HepG2 (cell line): ENCODE data around the gene ASL. TPM values are rescaled to one million over a fixed set of nuclear protein-coding genes. Genes with fewer than 3 reads are reported as not detected.

Source experiments
- ATAC-seq: fragments of 200-7000 bp; cut with Tn5 transposase; 3 replicates; pipeline ENCODE4 v1.9.1; 2020; ENCODE audit warnings: mild to moderate bottlenecking, moderate library complexity
- BruUV-seq: library from RNA; stranded (reverse); fragments of 400-500 nt; replicated peaks from 2 replicates; lab custom pipeline; 2021; lab: Mats Ljungman, UMichigan
- CTCF ChIA-PET: fragments of 300-600 bp; formaldehyde crosslinking; extraction: SDS; loops from one replicate; lab custom pipeline; 2021; ENCODE audit warnings: low total read pairs, inconsistent platforms, low intra/inter-chr PET ratio; lab: Yijun Ruan, JAX
- POLR2A ChIA-PET: fragments of 350-600 bp; sonication (Branson Sonifier 250); formaldehyde crosslinking; loops from one replicate; lab custom pipeline; 2020; ENCODE audit warnings: antibody characterized with exemption, inconsistent platforms; lab: Yijun Ruan, JAX
- DNase-seq: peaks from one replicate; pipeline ENCODE4 v3.0.0-alpha.2; 2015; ENCODE audit warnings: low spot score
- FAIRE-seq: peaks from 3 replicates; lab custom pipeline; 2011; peaks lifted over from hg19 to GRCh38; lab: Jason Lieb, UNC
- H2AFZ ChIP-seq: one replicate; pipeline ENCODE4 v1.6.1; 2011; ENCODE audit warnings: low read length, inconsistent platforms
- H3K27ac ChIP-seq: fragments of 300-600 bp; 3 replicates; pipeline ENCODE4 v1.8.0; 2011; ENCODE audit warnings: mixed run types, mild to moderate bottlenecking, mixed read lengths, low read length, inconsistent platforms; ENCODE audit not compliant: insufficient read depth; ENCODE audit errors: extremely low read length
- H3K27me3 ChIP-seq, 2 experiments: fragments of 200-600 bp in 1 of 2; 2 replicates in 1 of 2; 3 replicates in 1 of 2; pipeline versions ENCODE4 v1.6.0 to v1.8.0; 2011; ENCODE audit warnings: low read length in 2 of 2, mild to moderate bottlenecking in 2 of 2, moderate library complexity in 2 of 2, inconsistent platforms in 1 of 2; ENCODE audit not compliant: insufficient read depth in 2 of 2, control insufficient read depth in 1 of 2
- H3K36me3 ChIP-seq, 2 experiments: fragments of 200-600 bp in 1 of 2; replicated peaks in 1 of 2; 2 replicates in 1 of 2; 3 replicates in 1 of 2; pipeline versions ENCODE4 v1.5.1 to v1.8.0; 2011; ENCODE audit warnings: low read length in 2 of 2, inconsistent platforms in 1 of 2; ENCODE audit not compliant: insufficient read depth in 2 of 2, control insufficient read depth in 1 of 2
- H3K4me1 ChIP-seq: 2 replicates; pipeline ENCODE4 v1.5.1; 2012; ENCODE audit warnings: low read length, inconsistent platforms; ENCODE audit not compliant: insufficient read depth
- H3K4me2 ChIP-seq: 2 replicates; pipeline ENCODE4 v1.6.0; 2011; ENCODE audit warnings: low read depth, low read length, inconsistent platforms
- H3K4me3 ChIP-seq, 3 experiments: fragments of 200-600 bp in 1 of 3; sonication (generic), shearing (Covaris generic) in 1 of 3; replicated peaks in 1 of 3; 2 replicates each; pipeline ENCODE4 v1.5.1; 2011 to 2016; ENCODE audit warnings: low read length in 3 of 3, inconsistent platforms in 2 of 3, low read depth in 2 of 3, mild to moderate bottlenecking in 2 of 3, control low read depth in 1 of 3, mixed read lengths in 1 of 3; ENCODE audit not compliant: insufficient read depth in 1 of 3
- H3K79me2 ChIP-seq: one replicate; pipeline ENCODE4 v1.6.1; 2011; ENCODE audit warnings: low read length, inconsistent platforms; ENCODE audit not compliant: insufficient read depth
- H3K9ac ChIP-seq: 2 replicates; pipeline ENCODE4 v1.6.0; 2011; ENCODE audit warnings: mild to moderate bottlenecking, low read depth, low read length, inconsistent platforms; ENCODE audit not compliant: insufficient read depth
- H3K9me3 ChIP-seq: 2 replicates; pipeline ENCODE4 v1.5.1; 2012; ENCODE audit warnings: mild to moderate bottlenecking, low read length
- H4K20me1 ChIP-seq: 2 replicates; pipeline ENCODE4 v1.6.0; 2011; ENCODE audit warnings: inconsistent platforms, mild to moderate bottlenecking, low read length, moderate library complexity; ENCODE audit not compliant: insufficient read depth
- ATM ChIP-seq: fragments of 450-650 bp; IDR thresholded peaks from 2 replicates; pipeline ENCODE4 v1.7.1; 2017; ENCODE audit warnings: mild to moderate bottlenecking, borderline replicate concordance
- ERF ChIP-seq: IDR thresholded peaks from 2 replicates; pipeline ENCODE4 v1.6.1; 2018; ENCODE audit warnings: missing biosample characterization, missing genetic modification reagents
- GABPA ChIP-seq, 2 experiments: IDR thresholded peaks; 2 replicates each; pipeline ENCODE4 v1.6.1; 2011 to 2016; ENCODE audit warnings: low read depth in 2 of 2, low read length in 1 of 2, missing biosample characterization in 1 of 2, missing genetic modification characterization in 1 of 2
- GZF1 ChIP-seq: sonication (generic); formaldehyde crosslinking; IDR thresholded peaks from 2 replicates; pipeline ENCODE4 v1.5.1; 2020; ENCODE audit warnings: mild to moderate bottlenecking, missing genetic modification reagents
- KAT7 ChIP-seq: IDR thresholded peaks from 2 replicates; pipeline ENCODE4 v1.6.1; 2018; ENCODE audit warnings: borderline replicate concordance, missing compliant biosample characterization
- MAFF ChIP-seq: IDR thresholded peaks from 2 replicates; pipeline ENCODE4 v1.6.1; 2011; ENCODE audit warnings: low read depth, low read length, improper control_type of control experiment
- SMARCC2 ChIP-seq: fragments of 450-650 bp; IDR thresholded peaks from 2 replicates; pipeline ENCODE4 v1.6.1; 2017; ENCODE audit warnings: antibody characterized with exemption, mild to moderate bottlenecking
- XBP1 ChIP-seq: sonication (generic); formaldehyde crosslinking; IDR thresholded peaks from 2 replicates; pipeline ENCODE4 v1.5.0; 2020; ENCODE audit warnings: missing genetic modification reagents
- ZNF207 ChIP-seq: fragments of 450-650 bp; IDR thresholded peaks from 2 replicates; pipeline ENCODE4 v1.6.1; 2016; ENCODE audit warnings: antibody characterized with exemption, borderline replicate concordance
- ZNF224 ChIP-seq: sonication (generic); formaldehyde crosslinking; IDR thresholded peaks from 2 replicates; pipeline ENCODE4 v1.5.0; 2020; ENCODE audit warnings: mild to moderate bottlenecking, missing genetic modification reagents
- ZNF234 ChIP-seq: sonication (generic); formaldehyde crosslinking; conservative IDR thresholded peaks from 2 replicates; pipeline ENCODE4 v1.5.1; 2020; ENCODE audit warnings: mild to moderate bottlenecking, missing genetic modification reagents
- ZNF484 ChIP-seq: sonication (generic); formaldehyde crosslinking; IDR thresholded peaks from 2 replicates; pipeline ENCODE4 v1.5.1; 2020; ENCODE audit warnings: mild to moderate bottlenecking, low read depth, missing genetic modification reagents, borderline replicate concordance
- ZNF883 ChIP-seq: sonication (generic); formaldehyde crosslinking; IDR thresholded peaks from 2 replicates; pipeline ENCODE4 v1.5.1; 2020; ENCODE audit warnings: mild to moderate bottlenecking, missing genetic modification reagents; ENCODE audit errors: not compliant biosample characterization
- WGBS: methylation state at CpG from one replicate; pipeline ENCODE4 v1.1.6; 2017; ENCODE audit warnings: low lambda C conversion rate; 5-methylcytosine and 5-hydroxymethylcytosine counted together
- in situ Hi-C: cut with HindIII; loops from 2 replicates; pipeline ENCODE4 v1.10.0; 2017; ENCODE audit warnings: low pct_unique_long_range_greater_than_20kb; ENCODE audit not compliant: extremely low pct_ligation_motif_present
- intact Hi-C: fragments of 100-400 bp; cut with micrococcal nuclease; formaldehyde crosslinking; loops from one replicate; pipeline ENCODE4 v1.10.0; 2022; ENCODE audit not compliant: unreplicated experiment
- polyA plus RNA-seq, 8 experiments: library from polyadenylated mRNA; depleted of rRNA in 3 of 8; stranded (reverse) in 7 of 8; unstranded in 1 of 8; fragments of >200 nt; fragmentation: Illumina TruSeq in 4 of 8; extraction: Trizol in 4 of 8; gene quantifications; 2 replicates each; pipeline versions ENCODE4 v1.2.1 to v1.2.3, GENCODE V29; 2011 to 2016; ENCODE audit warnings: low read depth in 4 of 8, missing spikeins in 1 of 8, mixed read lengths in 1 of 8; ENCODE audit not compliant: insufficient read depth in 1 of 8
- total RNA-seq, 5 experiments: library from RNA; depleted of rRNA; stranded (reverse); fragments of >200 nt; fragmentation: Illumina TruSeq; extraction: Trizol; gene quantifications; 2 replicates each; pipeline ENCODE4 v1.2.3, GENCODE V29; 2016; ENCODE audit warnings: low read depth in 1 of 5
- TF ChIP-seq, protein P1 (sequence below): sonication (generic); formaldehyde crosslinking; IDR thresholded peaks from 2 replicates; pipeline ENCODE4 v1.5.1; 2020; ENCODE audit warnings: mild to moderate bottlenecking, moderate library complexity, missing genetic modification reagents
- TF ChIP-seq, protein P2 (sequence below): IDR thresholded peaks from 2 replicates; pipeline ENCODE4 v1.6.1; 2018; ENCODE audit warnings: missing genetic modification reagents, mild to moderate bottlenecking, missing compliant biosample characterization

The ASL gene
- total and polyA plus RNA-seq, 2 of the 13 experiments (the other 11 are each of a cell fraction or from before 2014, with no cell fraction given) = 71.4 to 96.5 TPM

DNA sequence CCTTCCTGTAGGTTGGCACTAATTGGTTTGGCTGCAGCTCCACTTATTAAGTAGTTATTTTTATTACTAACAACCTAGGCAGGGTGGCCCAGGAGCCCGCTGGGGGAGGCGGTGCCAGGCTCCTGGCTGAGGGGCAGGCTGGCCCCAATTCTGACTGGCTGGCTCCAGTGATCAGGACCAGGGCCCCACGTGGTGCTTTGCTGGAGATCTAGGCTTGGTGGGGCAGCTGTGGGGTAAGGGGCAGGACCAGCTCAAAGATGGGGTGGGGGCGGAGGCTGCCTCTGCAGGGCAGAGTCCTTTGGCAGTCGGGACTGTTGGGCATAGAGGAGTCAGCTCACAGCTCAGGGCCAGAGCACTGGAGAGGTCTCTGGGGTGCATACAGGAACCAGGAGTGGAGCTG lies 2.4 kb downstream of the ASL start (continued):
- no peak for TF ChIP-seq ZNF484 (CRISPR knock-in tag)
- TF ChIP-seq, all 625 proteins: peak for 0

DNA sequence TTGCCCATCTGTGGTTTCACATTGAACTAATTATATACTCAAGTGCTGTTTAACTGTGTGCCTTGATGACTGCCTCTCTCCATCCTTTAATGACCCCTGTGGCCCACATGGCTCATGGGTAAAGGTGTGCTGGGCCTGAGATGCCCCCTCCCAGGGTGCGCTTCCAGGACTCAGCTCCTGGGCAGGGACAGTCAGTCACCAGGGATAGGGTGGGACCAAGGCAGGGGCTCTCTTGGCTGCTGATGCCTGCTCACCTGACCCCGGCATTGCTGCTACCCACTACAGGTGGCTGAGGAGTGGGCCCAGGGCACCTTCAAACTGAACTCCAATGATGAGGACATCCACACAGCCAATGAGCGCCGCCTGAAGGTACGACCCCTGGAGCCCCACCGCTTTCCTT lies 6.5 kb downstream of the ASL start:
- Histone ChIP-seq H3K27me3 (no peaks in the 10 kb centered on the region), H3K9me3 (no peaks in the 10 kb centered on the region), H3K4me2 (no peak overlapping the region), H3K4me1 (peaks cover 13% of the 10 kb centered on the region), H2AFZ (no peak overlapping the region), H3K27ac (no peak overlapping the region), H3K4me3 (no peak overlapping the region), H3K9ac (no peak overlapping the region), H3K36me3 (peaks cover 22 to 45% of the 10 kb centered on the region in 2 experiments; a peak in 4 of 5 replicates), H3K79me2 (peaks cover 2% of the 10 kb centered on the region), H4K20me1 (no peaks in the 10 kb centered on the region)
- no TSS peak for BruUV-seq
- FAIRE-seq (no peak), DNase-seq (no peak), ATAC-seq (no peak)
- ChIA-PET CTCF (no interaction called here), POLR2A (no interaction called here)
- 96% methylated on average over 4 of the region's 6 CpGs for WGBS
- in situ Hi-C loops (no loop called here), intact Hi-C loops (no loop called here)
- TF ChIP-seq ZNF224 = no peak
- TF ChIP-seq SMARCC2 = no peak
- no peak for TF ChIP-seq GZF1 (CRISPR knock-in tag)

DNA sequence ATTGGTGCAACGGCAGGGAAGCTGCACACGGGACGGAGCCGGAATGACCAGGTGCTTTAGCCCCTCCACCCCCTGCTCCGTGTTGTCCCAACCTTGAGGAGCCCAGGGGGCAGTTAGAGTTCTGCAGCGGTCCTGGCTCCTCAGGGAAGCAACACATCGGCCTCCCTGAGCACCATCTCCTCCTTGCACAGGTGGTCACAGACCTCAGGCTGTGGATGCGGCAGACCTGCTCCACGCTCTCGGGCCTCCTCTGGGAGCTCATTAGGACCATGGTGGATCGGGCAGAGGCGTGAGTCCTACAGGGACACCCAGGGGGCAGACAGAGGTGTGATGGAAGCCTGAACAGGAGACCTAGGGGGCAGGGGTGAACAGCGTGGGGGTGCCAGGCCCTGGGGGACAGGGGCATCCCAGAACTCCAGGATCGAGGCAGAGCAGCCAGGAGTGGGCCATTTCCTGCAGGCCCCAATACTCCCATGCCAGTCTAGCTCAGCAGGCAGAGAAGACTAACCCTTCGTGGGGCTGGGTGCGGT lies 7.3 kb downstream of the ASL start:
- intact Hi-C loops = no loop called here
- no TSS peak for BruUV-seq
- Histone ChIP-seq H3K4me3 (no peak overlapping the region), H3K9ac (no peak overlapping the region), H3K4me2 (no peak overlapping the region), H3K79me2 (no peaks in the 10 kb centered on the region), H3K9me3 (no peaks in the 10 kb centered on the region), H2AFZ (no peak overlapping the region), H3K4me1 (peaks cover 4% of the 10 kb centered on the region; the same call in 1 of the 2 replicates), H3K27me3 (no peaks in the 10 kb centered on the region), H3K36me3 (peaks cover 29 to 45% of the 10 kb centered on the region in 2 experiments; a peak in 4 of 5 replicates), H4K20me1 (no peaks in the 10 kb centered on the region), H3K27ac (no peak overlapping the region)
- 97% methylated on average over 7 of the region's 16 CpGs for WGBS
- FAIRE-seq = no peak
- no peak; the same call in 2 of the 3 replicates for ATAC-seq
- POLR2A ChIA-PET = interaction anchor here (1.6 kb wide), 1 partner anchor 31 kb away, joined by 4 read pairs; no protein-coding TSS in a partner anchor
- CTCF ChIA-PET = no interaction called here
- in situ Hi-C loops = no loop called here
- DNase-seq = no peak
- TF ChIP-seq GABPA (IDR thresholded peaks at IDR 0.05; ENCODE audit: low read depth, low read length) (no peak), GABPA (CRISPR knock-in tag; IDR thresholded peaks at IDR 0.05; ENCODE audit: low read depth) (no peak), ATM (no peak), ERF (CRISPR knock-in tag) (no peak), ZNF207 (no peak), ZNF234 (no peak), KAT7 (CRISPR knock-in tag) (no peak), XBP1 (CRISPR knock-in tag) (no peak), MAFF (no peak), ZNF883 (CRISPR knock-in tag) (no peak)
- TF ChIP-seq, protein P1, sequence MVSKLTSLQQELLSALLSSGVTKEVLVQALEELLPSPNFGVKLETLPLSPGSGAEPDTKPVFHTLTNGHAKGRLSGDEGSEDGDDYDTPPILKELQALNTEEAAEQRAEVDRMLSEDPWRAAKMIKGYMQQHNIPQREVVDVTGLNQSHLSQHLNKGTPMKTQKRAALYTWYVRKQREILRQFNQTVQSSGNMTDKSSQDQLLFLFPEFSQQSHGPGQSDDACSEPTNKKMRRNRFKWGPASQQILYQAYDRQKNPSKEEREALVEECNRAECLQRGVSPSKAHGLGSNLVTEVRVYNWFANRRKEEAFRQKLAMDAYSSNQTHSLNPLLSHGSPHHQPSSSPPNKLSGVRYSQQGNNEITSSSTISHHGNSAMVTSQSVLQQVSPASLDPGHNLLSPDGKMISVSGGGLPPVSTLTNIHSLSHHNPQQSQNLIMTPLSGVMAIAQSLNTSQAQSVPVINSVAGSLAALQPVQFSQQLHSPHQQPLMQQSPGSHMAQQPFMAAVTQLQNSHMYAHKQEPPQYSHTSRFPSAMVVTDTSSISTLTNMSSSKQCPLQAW (CRISPR knock-in tag) = no peak
- TF ChIP-seq, protein P2, sequence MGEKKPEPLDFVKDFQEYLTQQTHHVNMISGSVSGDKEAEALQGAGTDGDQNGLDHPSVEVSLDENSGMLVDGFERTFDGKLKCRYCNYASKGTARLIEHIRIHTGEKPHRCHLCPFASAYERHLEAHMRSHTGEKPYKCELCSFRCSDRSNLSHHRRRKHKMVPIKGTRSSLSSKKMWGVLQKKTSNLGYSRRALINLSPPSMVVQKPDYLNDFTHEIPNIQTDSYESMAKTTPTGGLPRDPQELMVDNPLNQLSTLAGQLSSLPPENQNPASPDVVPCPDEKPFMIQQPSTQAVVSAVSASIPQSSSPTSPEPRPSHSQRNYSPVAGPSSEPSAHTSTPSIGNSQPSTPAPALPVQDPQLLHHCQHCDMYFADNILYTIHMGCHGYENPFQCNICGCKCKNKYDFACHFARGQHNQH = no peak
